Measurements from ENCODE around the gene GYPC.

The GYPC gene

DNA sequence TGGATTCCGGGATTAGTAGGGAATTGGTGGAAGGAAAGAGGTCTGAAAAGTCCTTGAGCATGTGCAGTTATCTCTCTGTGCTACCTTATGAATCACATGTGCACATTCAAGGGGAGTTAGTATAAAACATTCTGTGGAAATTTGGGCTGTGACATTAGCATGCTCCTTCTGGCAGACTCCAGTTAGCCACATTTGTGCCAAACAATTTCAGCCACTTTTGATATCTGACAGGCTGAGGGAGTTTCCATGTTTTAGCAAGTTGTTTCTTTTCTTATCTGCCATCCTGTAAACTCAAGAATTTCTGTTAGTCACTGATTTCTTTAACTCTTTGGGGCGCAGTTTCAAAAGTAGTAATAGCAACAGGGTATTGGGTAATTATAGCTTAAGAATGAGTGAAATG lies 28.3 kb upstream of the GYPC start:
- H3K9me3 ChIP-seq: no peaks in the 10 kb centered on the region
- no peaks in the 10 kb centered on the region for H3K27me3 ChIP-seq
- H3K36me3 ChIP-seq: no peaks in the 10 kb centered on the region
- H3K4me3 ChIP-seq (ENCODE audit: low read depth, low read length): no peak overlapping the region
- TF ChIP-seq, protein P1, sequence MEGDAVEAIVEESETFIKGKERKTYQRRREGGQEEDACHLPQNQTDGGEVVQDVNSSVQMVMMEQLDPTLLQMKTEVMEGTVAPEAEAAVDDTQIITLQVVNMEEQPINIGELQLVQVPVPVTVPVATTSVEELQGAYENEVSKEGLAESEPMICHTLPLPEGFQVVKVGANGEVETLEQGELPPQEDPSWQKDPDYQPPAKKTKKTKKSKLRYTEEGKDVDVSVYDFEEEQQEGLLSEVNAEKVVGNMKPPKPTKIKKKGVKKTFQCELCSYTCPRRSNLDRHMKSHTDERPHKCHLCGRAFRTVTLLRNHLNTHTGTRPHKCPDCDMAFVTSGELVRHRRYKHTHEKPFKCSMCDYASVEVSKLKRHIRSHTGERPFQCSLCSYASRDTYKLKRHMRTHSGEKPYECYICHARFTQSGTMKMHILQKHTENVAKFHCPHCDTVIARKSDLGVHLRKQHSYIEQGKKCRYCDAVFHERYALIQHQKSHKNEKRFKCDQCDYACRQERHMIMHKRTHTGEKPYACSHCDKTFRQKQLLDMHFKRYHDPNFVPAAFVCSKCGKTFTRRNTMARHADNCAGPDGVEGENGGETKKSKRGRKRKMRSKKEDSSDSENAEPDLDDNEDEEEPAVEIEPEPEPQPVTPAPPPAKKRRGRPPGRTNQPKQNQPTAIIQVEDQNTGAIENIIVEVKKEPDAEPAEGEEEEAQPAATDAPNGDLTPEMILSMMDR (IDR thresholded peaks at IDR 0.05; ENCODE audit: low read depth, low read length): no peak
- H3K4me1 ChIP-seq: no peaks in the 10 kb centered on the region
- no peak for DNase-seq

DNA sequence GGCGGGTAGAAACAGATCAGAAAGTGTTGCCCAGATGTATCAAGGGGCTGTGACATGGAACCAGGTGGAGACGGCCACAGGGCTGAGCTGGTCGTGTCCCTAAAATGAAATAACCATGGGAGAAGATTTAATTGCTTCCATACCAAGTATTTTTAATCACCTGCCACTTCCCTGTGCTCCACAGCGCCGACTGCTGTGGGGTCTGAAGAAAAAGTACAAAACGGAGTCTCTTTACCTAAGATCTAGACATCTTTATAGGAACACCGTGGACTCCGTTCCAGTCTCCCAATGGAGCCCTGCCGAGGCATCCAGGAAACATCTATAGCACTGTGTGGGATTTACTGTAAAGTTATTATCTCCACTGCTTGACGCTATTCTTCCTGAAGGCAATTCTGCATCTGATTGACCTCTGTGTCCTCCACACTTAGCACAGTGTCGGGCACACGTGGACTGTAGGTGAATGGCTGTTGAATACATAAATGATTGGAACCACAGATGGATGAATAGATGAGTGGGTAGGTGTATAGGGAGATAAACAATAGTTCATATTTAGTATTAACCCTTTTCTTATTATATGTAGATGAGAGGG lies 21.6 kb upstream of the GYPC start:
- TF ChIP-seq, protein P1 (IDR thresholded peaks at IDR 0.05; ENCODE audit: low read depth, low read length): peak; percentile 45
- DNase-seq: peak; percentile 8
- Histone ChIP-seq H3K9me3 (no peaks in the 10 kb centered on the region), H3K4me1 (no peaks in the 10 kb centered on the region), H3K4me3 (ENCODE audit: low read depth, low read length) (no peak overlapping the region), H3K27me3 (no peaks in the 10 kb centered on the region), H3K36me3 (no peaks in the 10 kb centered on the region)

DNA sequence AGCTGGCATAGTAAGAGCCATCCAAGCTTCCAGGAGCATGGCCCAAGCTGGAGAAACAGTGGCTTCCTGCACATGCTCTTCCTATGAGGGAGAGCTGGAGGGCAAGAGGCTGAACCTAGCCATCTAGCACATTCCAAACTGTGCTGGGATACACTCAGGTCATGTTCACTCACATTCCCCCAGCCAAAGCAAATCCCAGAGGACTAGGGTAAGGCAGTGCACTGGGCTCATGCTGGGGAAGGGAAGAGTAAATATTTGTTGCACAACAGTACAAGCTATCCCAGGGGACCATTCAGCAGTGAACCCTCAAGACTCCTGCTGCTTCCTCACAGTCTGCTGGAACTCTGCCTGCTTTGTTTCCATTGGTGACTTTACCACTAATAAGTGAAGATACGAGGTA lies 20.7 kb upstream of the GYPC start:
- Histone ChIP-seq H3K27me3 (no peaks in the 10 kb centered on the region), H3K4me3 (ENCODE audit: low read depth, low read length) (no peak overlapping the region), H3K4me1 (no peaks in the 10 kb centered on the region), H3K9me3 (no peaks in the 10 kb centered on the region), H3K36me3 (no peaks in the 10 kb centered on the region)
- TF ChIP-seq, protein P1 (IDR thresholded peaks at IDR 0.05; ENCODE audit: low read depth, low read length): no peak
- no peak for DNase-seq

DNA sequence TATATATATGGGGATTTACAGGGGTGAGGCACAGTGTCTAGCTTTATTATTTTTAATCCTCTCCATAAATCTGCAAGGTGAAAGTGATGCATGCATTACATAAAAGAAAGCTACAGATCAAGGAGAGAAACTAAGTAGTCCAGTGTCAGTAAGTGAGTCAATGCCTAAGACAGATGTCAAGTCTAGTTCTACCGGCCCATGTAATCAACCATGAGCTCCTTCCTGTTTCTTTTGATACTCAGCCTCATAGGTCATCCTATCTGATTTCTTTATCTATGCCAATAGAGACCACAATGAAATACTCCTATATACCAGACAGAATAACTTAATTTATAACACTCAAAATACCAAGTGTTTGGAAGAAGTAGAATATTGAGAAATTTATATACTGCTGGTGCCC lies 20.2 kb upstream of the GYPC start:
- Histone ChIP-seq H3K4me1 (no peaks in the 10 kb centered on the region), H3K36me3 (no peaks in the 10 kb centered on the region), H3K27me3 (no peaks in the 10 kb centered on the region), H3K9me3 (no peaks in the 10 kb centered on the region), H3K4me3 (ENCODE audit: low read depth, low read length) (no peak overlapping the region)
- TF ChIP-seq, protein P1 (IDR thresholded peaks at IDR 0.05; ENCODE audit: low read depth, low read length): no peak
- no peak for DNase-seq

DNA sequence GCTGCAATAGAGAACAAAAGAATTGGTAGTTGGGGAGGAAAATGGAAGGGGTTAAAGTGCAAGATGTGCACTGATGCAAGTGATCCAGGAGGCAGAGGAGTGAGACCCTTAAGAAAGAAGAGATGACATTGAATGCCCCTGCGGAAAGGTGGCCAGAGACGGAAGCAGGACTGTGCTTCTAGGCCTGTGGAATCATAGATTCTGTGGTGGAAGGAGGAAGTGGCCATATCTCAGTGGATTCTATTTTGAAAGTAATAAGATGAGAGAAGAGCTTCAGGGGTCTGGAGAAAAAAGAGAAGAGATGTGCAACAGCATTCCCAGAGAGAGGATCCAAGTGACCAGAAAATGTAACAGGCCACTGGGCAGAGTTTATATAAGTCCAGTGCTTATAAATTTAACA lies 18.6 kb upstream of the GYPC start:
- no peaks in the 10 kb centered on the region for H3K4me1 ChIP-seq
- TF ChIP-seq, protein P1 (IDR thresholded peaks at IDR 0.05; ENCODE audit: low read depth, low read length): no peak
- no peaks in the 10 kb centered on the region for H3K27me3 ChIP-seq
- no peaks in the 10 kb centered on the region for H3K9me3 ChIP-seq
- no peak overlapping the region for H3K4me3 ChIP-seq (ENCODE audit: low read depth, low read length)
- no peaks in the 10 kb centered on the region for H3K36me3 ChIP-seq
- DNase-seq: no peak

DNA sequence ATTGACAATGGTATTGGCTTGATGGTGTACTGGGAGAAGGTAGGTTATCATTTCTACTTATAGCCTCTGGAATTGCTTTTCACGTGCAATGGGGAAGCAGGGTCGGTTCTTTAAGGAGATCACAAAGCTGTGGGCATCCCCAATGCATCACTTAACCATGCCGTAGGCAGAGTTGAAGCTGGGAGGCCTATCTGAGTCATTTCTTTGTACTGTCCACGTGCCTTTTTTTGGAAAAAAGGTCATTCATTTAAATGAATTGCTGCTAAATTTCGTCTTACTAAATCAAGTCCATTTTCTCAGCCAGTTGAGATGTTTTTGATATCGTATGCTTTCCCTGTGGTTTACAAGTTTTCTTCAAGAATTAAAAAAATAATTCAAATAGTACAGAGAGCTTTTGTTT lies 17.2 kb upstream of the GYPC start:
- H3K4me3 ChIP-seq (ENCODE audit: low read depth, low read length): no peak overlapping the region
- H3K9me3 ChIP-seq: no peaks in the 10 kb centered on the region
- H3K36me3 ChIP-seq: no peaks in the 10 kb centered on the region
- TF ChIP-seq, protein P1 (IDR thresholded peaks at IDR 0.05; ENCODE audit: low read depth, low read length): no peak
- DNase-seq: no peak
- no peaks in the 10 kb centered on the region for H3K27me3 ChIP-seq
- H3K4me1 ChIP-seq: no peaks in the 10 kb centered on the region

Data from BE2C (cell line).